AG04449 (cell line): ENCODE data around the gene SETBP1.

Source experiments
- CTCF ChIA-PET: fragments of 350-600 bp; formaldehyde crosslinking; extraction: SDS; loops from one replicate; lab custom pipeline; 2021; ENCODE audit warnings: antibody characterized with exemption; lab: Yijun Ruan, JAX
- POLR2A ChIA-PET: fragments of 400-600, 350-600 bp; formaldehyde crosslinking; extraction: SDS; loops from one replicate; lab custom pipeline; 2020; ENCODE audit warnings: antibody characterized with exemption, inconsistent platforms; lab: Yijun Ruan, JAX
- DNase-seq: peaks from one replicate; pipeline ENCODE4 v3.0.0-alpha.2; 2010; ENCODE audit warnings: low read depth, low spot score
- H3K4me3 ChIP-seq: 2 replicates; pipeline ENCODE4 v1.5.1; 2011; ENCODE audit warnings: low read depth, mild to moderate bottlenecking, control low read depth, low read length
- TF ChIP-seq, protein P1 (sequence below): IDR thresholded peaks from one replicate; pipeline ENCODE4 v1.5.1; 2011; ENCODE audit warnings: mild to moderate bottlenecking, moderate library complexity, low read length, control low read depth, inconsistent platforms; ENCODE audit not compliant: insufficient read depth; ENCODE audit errors: missing control alignments

The SETBP1 gene

GRCh38 chr18:44936485-44936884, 255.8 kb downstream of the SETBP1 start:
- no peak for DNase-seq
- ChIA-PET POLR2A (no interaction called here), CTCF (no interaction called here)
- TF ChIP-seq, protein P1, sequence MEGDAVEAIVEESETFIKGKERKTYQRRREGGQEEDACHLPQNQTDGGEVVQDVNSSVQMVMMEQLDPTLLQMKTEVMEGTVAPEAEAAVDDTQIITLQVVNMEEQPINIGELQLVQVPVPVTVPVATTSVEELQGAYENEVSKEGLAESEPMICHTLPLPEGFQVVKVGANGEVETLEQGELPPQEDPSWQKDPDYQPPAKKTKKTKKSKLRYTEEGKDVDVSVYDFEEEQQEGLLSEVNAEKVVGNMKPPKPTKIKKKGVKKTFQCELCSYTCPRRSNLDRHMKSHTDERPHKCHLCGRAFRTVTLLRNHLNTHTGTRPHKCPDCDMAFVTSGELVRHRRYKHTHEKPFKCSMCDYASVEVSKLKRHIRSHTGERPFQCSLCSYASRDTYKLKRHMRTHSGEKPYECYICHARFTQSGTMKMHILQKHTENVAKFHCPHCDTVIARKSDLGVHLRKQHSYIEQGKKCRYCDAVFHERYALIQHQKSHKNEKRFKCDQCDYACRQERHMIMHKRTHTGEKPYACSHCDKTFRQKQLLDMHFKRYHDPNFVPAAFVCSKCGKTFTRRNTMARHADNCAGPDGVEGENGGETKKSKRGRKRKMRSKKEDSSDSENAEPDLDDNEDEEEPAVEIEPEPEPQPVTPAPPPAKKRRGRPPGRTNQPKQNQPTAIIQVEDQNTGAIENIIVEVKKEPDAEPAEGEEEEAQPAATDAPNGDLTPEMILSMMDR: no peak
- H3K4me3 ChIP-seq: no peak overlapping the region

- H3K4me3 ChIP-seq: no peak overlapping the region
- ChIA-PET CTCF (no interaction called here), POLR2A (no interaction called here)
- TF ChIP-seq, protein P1: no peak
- no peak for DNase-seq
Observed at GRCh38 chr18:44937960-44938719, 257.5 kb downstream of the SETBP1 start.

- no peak overlapping the region for H3K4me3 ChIP-seq
- TF ChIP-seq, protein P1: no peak
- no peak for DNase-seq
- CTCF ChIA-PET: no interaction called here
- POLR2A ChIA-PET: no interaction called here
Observed at GRCh38 chr18:44938720-44939665, 258.3 kb downstream of the SETBP1 start.

DNA sequence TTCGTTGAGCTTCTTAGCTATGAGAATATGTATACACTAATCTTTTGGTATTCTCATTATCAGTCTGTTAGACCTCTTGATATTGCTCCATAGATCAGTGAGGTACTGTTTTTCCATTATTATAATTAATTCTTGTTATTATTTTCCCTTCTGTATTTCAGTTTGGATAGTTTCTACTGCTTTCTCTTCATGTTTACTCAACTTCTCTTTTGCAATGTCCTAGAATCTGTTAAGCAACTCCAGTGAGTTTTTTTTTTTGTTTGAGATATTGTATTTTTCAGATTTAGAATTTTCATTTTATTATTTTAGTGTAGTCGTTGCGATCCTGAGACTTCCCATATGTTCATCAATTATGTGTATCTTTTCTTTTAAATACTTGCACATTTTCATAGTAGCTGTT, 260.8 kb downstream of the SETBP1 start:
- DNase-seq: no peak
- ChIA-PET CTCF (interaction anchor here (0.8 to 1.2 kb wide), 2 partner anchors 271 to 444 kb away, joined by 3 read pairs; no protein-coding TSS in a partner anchor), POLR2A (no interaction called here)
- no peak overlapping the region for H3K4me3 ChIP-seq
- TF ChIP-seq, protein P1: no peak

DNA sequence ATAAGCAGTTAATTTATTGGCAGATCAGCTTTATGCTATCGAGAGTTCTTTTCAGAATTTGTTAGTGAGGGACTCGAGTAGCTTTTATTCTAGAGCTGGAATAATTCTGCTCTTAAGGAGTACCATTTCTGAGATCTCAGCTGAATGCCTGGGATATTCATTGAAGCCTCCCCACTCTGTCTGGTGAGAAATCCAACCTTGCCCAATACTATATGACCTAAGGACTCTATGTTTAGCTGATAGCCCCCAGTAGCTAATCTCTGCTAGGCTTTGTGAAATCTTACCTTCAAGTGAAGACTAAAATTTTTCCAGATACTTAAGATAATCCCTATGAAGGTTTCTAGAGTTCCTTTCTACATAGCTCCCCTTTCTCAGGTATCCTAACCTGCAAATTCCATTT, 261.4 kb downstream of the SETBP1 start:
- ChIA-PET CTCF (interaction anchor here (0.8 to 1.7 kb wide), 3 partner anchors 16 to 444 kb away, joined by 3 read pairs; no protein-coding TSS in a partner anchor), POLR2A (no interaction called here)
- TF ChIP-seq, protein P1: no peak
- DNase-seq: no peak
- H3K4me3 ChIP-seq: no peak overlapping the region

DNA sequence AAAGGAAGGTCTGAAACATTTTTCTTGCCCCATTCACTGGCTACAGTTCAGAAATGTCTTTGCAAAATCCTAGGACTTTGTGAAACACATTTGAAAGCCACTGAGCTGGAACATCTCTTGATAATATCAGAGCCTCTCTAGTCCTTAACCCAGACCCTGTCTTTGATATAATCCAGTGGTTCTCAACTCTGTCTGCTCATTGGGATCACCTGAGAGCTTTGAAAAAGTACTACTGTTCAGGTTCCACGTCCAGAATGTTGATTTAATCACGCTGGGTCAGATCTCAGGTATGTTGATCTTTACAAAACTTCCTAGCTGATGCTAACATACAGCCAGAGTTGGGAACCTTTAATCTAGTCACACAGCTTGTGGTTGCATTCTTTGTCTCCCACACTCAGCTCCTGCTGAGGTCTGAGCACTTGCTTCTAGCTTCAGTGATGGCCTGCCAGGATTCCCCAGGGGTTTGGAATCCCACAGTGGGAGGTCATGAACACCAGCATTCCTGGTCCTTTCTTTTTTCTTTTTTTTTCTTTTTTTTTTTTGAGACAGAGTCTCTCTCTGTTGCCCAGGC, 262.7 kb downstream of the SETBP1 start:
- CTCF ChIA-PET: interaction anchor here (0.9 to 1.7 kb wide), 2 partner anchors 17 to 270 kb away, joined by 3 to 5 read pairs; no protein-coding TSS in a partner anchor
- DNase-seq: peak; percentile 56
- TF ChIP-seq, protein P1: no peak
- H3K4me3 ChIP-seq: no peak overlapping the region
- POLR2A ChIA-PET: no interaction called here
